GM12891 (cell line): ENCODE data around the gene HSPA8.

Experiments
- DNase-seq: peaks from one replicate; pipeline ENCODE4 v3.0.0; 2011; ENCODE audit warnings: low spot score; ENCODE audit not compliant: insufficient read length
- FAIRE-seq: peaks from 2 replicates; lab custom pipeline; 2011; peaks lifted over from hg19 to GRCh38; lab: Jason Lieb, UNC
- PAX5 ChIP-seq: IDR thresholded peaks from 2 replicates; pipeline ENCODE4 v1.6.1; 2011; ENCODE audit warnings: low read length, moderate library complexity, mild to moderate bottlenecking; ENCODE audit not compliant: insufficient read depth, severe bottlenecking
- POLR2A ChIP-seq: IDR thresholded peaks from 2 replicates; pipeline ENCODE4 v1.6.1; 2011; ENCODE audit warnings: low read depth, low read length, control low read depth
- POLR2AphosphoS5 ChIP-seq: IDR thresholded peaks from 2 replicates; pipeline ENCODE4 v1.6.1; 2011; ENCODE audit warnings: low read depth, low read length, control low read depth
- POU2F2 ChIP-seq: IDR thresholded peaks from 2 replicates; pipeline ENCODE4 v1.6.1; 2011; ENCODE audit warnings: low read depth, mild to moderate bottlenecking, control low read depth, low read length, moderate library complexity
- SPI1 ChIP-seq: IDR thresholded peaks from 2 replicates; pipeline ENCODE4 v1.6.1; 2011; ENCODE audit warnings: low read depth, low read length, control low read depth
- TAF1 ChIP-seq: IDR thresholded peaks from 2 replicates; pipeline ENCODE4 v1.6.1; 2011; ENCODE audit warnings: low read depth, low read length, control low read depth

Gene HSPA8

DNA sequence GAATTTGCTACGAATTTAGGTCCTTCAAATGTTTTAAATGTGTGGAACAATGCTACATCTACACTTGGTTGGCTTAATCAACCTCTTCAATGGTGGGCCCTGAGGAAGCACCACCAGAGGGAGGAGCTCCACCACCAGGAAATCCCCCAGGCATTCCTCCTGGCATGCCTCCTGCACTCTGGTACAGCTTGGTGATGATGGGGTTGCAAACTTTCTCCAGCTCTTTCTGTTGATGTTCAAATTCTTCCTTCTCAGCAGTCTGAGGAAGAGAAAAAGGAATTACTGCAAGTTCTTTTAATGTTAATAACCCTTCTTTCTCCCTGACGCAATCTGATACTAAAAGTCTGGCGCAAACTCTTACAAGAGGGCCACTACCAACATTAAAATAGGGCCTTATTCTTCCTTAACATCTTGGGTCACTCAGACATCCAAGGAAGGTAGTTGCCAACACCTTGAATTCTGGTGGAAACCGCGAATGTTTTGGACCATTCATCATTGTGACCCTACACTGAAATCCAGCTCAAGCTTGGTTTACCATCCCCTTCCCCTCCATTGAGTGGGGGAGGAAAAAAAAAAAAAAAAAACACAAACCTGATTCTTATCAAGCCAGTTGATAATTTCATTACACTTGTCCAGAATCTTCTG, 4.2 kb downstream of the HSPA8 start:
- FAIRE-seq: no peak
- TF ChIP-seq POU2F2: no peak
- 0 out of 2 replicates have a peak, but pooled peaks have one; percentile 20 for TF ChIP-seq POLR2AphosphoS5
- no peak for TF ChIP-seq TAF1
- no peak for TF ChIP-seq PAX5
- no peak for DNase-seq

DNA sequence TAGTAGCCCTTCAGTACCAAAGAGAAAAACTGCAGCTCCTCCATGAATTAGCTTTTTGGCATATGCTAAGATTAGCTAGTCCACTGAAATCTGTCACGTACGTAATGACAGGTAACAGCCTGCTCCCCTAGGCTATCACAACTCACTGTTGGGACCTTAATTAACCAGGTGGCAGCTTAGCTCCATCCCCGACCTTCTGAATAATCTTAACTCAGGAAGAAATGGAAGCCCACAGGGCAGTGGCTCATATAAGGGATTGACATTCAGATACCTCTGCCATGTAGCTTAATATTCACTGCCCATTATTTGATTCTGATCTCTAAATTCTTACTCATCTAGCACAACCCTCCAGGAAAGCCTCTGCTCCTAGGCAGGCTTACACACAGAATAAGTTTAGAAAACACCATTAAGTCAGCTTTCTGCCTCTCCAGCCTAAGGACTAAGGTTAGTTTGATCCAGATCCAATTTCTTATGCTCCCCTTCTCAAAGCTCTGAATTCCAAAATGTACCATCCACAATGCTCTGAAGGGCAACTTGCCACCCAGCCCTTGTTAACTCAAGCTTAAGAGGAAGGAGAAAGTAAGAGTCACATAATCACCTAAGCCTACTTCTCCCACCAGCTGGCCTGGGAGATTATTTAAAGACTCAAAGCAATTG, 5.0 kb downstream of the HSPA8 start:
- DNase-seq: no peak
- FAIRE-seq: no peak
- peak; percentile 20; the same call in 1 of the 2 replicates for TF ChIP-seq POLR2A
- peak; percentile 64 for TF ChIP-seq POLR2AphosphoS5
- no peak for TF ChIP-seq PAX5
- no peak for TF ChIP-seq POU2F2
- no peak for TF ChIP-seq SPI1
- no peak for TF ChIP-seq TAF1

DNA sequence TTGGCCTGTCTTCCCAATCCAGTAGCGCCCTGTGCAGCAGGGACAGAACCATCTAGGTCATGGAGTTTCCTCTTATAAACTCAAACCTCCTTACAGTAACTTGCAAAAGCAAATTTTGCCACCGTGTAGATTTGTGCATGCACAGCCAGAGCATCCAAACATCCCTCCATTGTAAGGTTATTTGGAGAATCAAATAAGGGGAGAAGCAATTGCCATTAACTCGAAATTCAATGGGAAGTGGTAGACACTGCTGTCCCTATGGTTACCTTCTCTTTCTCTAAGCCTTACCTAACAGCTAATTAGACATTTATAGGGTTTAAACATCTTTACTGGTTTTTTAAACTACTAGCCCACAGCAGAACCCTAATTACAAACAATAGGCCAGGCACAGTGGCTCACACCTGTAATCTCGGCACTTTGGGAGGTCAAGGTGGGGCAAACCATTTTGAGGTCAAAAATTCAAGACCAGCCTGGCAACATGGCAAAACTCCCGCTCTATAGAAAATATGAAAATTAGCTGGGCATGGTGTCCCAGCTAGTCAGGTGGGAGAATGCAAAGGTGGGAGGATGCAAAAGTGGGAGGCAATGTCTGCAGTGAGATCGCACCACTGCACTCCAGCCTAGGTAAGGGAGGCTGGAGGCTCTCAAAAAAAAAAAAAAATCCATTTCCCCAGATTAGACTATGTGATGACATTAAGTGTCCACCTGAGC, 6.6 kb downstream of the HSPA8 start:
- no peak for DNase-seq

DNA sequence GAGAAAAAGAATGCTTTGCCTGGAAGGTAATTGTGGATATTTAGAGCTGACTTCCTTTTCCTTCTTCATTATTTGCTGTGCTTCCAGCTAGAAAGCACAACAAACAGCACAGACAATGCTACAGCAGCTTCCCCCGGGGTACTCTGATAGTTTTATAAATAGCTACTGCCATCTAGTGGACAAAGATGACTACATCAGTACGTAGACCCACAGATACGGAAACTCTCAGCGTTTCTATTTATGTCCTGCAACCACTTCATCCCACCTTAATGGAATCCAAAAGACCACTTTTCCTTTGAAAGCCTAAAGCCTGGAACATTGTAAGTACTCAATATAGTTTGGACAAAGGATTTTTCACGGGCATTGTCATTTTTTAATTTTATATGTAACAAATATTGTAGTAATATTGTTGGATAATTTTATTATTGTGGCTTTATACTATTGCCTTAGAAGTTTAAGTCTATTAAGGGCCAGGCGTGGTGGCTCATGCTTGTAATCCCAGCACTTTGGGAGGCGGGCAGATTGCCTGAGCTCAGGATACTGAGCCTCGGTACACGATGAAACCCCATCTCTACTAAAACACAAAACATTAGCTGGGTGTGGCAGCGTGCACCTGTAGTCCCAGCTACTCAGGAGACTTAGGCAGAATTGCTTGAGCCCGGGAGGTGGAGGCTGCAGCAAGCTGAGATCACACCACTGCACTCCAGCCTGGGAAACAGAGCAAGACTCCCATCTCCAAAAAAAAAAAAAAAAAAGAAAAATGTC, 7.5 kb downstream of the HSPA8 start:
- peak; percentile 76 for TF ChIP-seq POLR2A
- TF ChIP-seq TAF1: no peak
- TF ChIP-seq POLR2AphosphoS5: peak; percentile 83
- FAIRE-seq (peak; percentile 52), DNase-seq (peak; percentile 33)

More for the DNA sequence above, 6.6 kb downstream of the HSPA8 start:
- TF ChIP-seq SPI1 (no peak), PAX5 (no peak), POU2F2 (no peak), POLR2AphosphoS5 (peak; percentile 41), TAF1 (no peak), POLR2A (peak; percentile 65; the same call in 1 of the 2 replicates)
- no peak for FAIRE-seq

DNA sequence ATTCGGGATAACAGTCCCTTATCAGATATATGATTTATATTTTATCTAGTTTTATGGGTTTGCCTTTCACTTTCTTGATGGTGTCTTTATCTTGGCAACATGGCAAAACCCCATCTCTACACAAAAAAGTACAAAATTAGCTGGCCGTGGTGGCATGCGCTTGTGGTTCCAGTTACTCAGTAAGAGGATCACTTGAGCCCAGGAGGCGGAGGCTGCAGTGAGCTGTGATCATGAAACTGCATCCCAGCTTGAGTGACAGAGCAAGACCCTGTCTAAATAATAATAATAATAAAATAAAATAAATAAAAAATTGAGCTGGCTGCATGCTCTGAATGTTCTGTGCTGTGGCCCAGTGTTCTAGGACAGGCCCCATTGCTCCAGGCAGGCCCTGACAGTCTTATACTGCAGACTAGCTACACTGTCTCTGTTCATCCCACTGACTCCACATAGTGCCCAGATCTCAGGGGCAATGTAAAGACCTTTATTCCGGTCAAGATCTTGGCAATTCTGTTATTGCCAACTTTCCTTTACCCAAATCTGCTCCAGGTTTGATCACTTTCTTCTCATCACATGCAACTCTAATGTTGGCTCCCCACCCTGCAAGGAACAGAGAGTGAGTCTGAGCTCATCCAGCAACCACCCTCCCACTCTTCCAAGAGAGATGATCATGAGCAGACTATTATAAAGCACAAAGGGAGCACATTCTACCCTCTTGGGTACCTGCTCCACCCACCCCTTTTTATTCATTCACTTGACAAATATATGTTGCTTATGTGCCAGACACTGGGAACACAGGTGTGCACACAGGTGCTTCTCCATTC, 8.8 kb downstream of the HSPA8 start:
- DNase-seq (no peak), FAIRE-seq (no peak)
- TF ChIP-seq SPI1 (no peak), TAF1 (no peak), POLR2AphosphoS5 (no peak), POU2F2 (no peak), POLR2A (no peak), PAX5 (no peak)

DNA sequence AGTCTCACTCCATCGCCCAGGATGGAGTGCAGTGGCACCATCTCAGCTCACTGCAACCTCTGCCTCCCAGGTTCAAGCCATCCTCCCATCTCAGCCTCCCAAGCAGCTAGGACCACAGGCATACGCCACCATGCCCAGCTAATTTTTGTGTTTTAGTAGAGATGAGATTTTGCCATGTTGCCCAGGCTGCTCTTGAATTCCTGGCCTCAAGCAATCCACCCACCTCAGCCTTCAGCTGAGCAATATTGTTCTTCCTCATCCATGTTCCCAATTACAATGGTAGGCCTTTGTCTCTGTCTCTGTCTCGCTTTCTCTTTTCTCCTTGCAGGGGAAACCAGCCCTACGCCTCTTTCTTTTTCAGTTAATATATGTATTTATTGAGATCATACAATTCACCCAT, 10.3 kb downstream of the HSPA8 start:
- TF ChIP-seq TAF1 (no peak), PAX5 (no peak), SPI1 (no peak), POLR2A (no peak), POLR2AphosphoS5 (no peak), POU2F2 (no peak)
- DNase-seq: no peak
- no peak for FAIRE-seq

DNA sequence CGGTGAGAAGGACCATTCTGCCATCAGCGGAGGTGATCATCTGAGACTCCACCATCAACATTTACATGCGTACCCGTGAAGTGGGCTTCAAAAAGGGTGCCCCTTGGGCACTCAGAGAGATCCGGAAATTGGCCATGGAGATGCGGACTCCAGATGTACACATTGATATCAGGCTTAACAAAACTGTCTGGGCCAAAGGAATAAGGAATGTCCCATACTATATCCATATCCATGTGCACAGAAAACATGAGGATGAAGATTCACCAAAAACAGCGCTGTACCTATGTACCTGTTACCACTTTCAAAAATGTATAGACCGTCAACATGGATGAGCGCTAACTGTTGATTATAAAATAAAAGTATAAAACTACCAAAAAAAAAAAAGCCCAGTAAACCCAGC, 10.8 kb downstream of the HSPA8 start:
- TF ChIP-seq PAX5 (no peak), POLR2A (no peak), TAF1 (no peak), SPI1 (no peak), POU2F2 (no peak), POLR2AphosphoS5 (no peak)
- FAIRE-seq (no peak), DNase-seq (no peak)

DNA sequence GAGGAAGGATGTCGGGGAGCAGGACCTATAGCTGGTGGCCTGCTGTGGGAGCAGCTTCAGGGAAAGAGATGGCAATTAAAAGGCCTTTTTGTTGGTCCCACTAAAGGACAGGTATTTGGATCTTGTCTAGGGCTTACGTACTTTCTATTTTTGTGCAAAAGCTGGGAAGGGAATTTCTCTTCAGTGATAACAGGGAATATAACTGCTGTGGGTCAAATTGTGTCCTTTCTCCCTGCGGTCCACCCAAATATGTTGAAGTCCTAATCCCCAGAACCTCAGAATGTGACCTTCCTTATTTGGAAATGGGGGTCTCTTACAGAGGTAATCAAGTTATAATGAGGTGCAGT, 14.0 kb downstream of the HSPA8 start:
- TF ChIP-seq POU2F2 (no peak), SPI1 (no peak), PAX5 (no peak), POLR2AphosphoS5 (no peak), POLR2A (no peak), TAF1 (no peak)
- FAIRE-seq: no peak
- no peak for DNase-seq
